AG08395 (cell line): Measurements from ENCODE around the gene CNKSR3.

ENCODE experiments used
- DNase-seq: peaks from one replicate; pipeline ENCODE4 v3.0.0; 2012; ENCODE audit warnings: mixed read lengths, low spot score

Gene CNKSR3

GRCh38 chr6:154383273-154383672 lies 127.2 kb downstream of the CNKSR3 start:
- DNase-seq, result no peak

GRCh38 chr6:154382740-154383139 lies 127.7 kb downstream of the CNKSR3 start:
- DNase-seq, result no peak

GRCh38 chr6:154381548-154381947 lies 128.9 kb downstream of the CNKSR3 start:
- no peak for DNase-seq

GRCh38 chr6:154380741-154381140 lies 129.7 kb downstream of the CNKSR3 start:
- DNase-seq, result no peak

GRCh38 chr6:154379585-154379984 lies 130.9 kb downstream of the CNKSR3 start:
- DNase-seq, result no peak

- no peak for DNase-seq
Measured at GRCh38 chr6:154378518-154378917, 132.0 kb downstream of the CNKSR3 start.

GRCh38 chr6:154377726-154378125 lies 132.8 kb downstream of the CNKSR3 start:
- no peak for DNase-seq

GRCh38 chr6:154373971-154374370 lies 136.5 kb downstream of the CNKSR3 start:
- no peak for DNase-seq

GRCh38 chr6:154371281-154371680 lies 139.2 kb downstream of the CNKSR3 start:
- no peak for DNase-seq

- DNase-seq, result peak; percentile 64
Measured at GRCh38 chr6:154370545-154370944, 139.9 kb downstream of the CNKSR3 start.

- no peak for DNase-seq
Measured at GRCh38 chr6:154367839-154368695, 142.4 kb downstream of the CNKSR3 start.

- DNase-seq, result no peak
Measured at GRCh38 chr6:154367336-154367735, 143.1 kb downstream of the CNKSR3 start.

- no peak for DNase-seq
Measured at GRCh38 chr6:154363821-154364220, 146.7 kb downstream of the CNKSR3 start.

GRCh38 chr6:154361476-154361875 lies 149.0 kb downstream of the CNKSR3 start:
- DNase-seq, result no peak

GRCh38 chr6:154360476-154360875 lies 150.0 kb downstream of the CNKSR3 start:
- DNase-seq, result no peak

GRCh38 chr6:154359679-154360078 lies 150.8 kb downstream of the CNKSR3 start:
- no peak for DNase-seq

GRCh38 chr6:154359161-154359574 lies 151.3 kb downstream of the CNKSR3 start:
- DNase-seq, result peak; percentile 12

- DNase-seq, result no peak
Measured at GRCh38 chr6:154358019-154358545, 152.4 kb downstream of the CNKSR3 start.

GRCh38 chr6:154356690-154357089 lies 153.8 kb downstream of the CNKSR3 start, which contains the start of gene IPCEF1:
Gene IPCEF1 (minus strand): TSS chr6:154356803. CDS start chr6:154265947, 90,856 bp downstream.
- DNase-seq, result no peak

- DNase-seq, result no peak
Measured at GRCh38 chr6:154356113-154356512, 154.4 kb downstream of the CNKSR3 start.

- DNase-seq, result no peak
Measured at GRCh38 chr6:154354265-154354777, 156.2 kb downstream of the CNKSR3 start.

GRCh38 chr6:154353626-154354025 lies 156.9 kb downstream of the CNKSR3 start:
- no peak for DNase-seq

- DNase-seq, result no peak
Measured at GRCh38 chr6:154352898-154353585, 157.4 kb downstream of the CNKSR3 start.
